OCI-LY7 (cell line): ENCODE measurements around the gene MCHR1. TPM values are rescaled to one million over a fixed set of nuclear protein-coding genes. Genes with fewer than 3 reads are reported as not detected.

Experiments
- BruUV-seq: library from RNA; stranded (reverse); fragments of 400-500 nt; replicated peaks from 2 replicates; lab custom pipeline; 2021; lab: Mats Ljungman, UMichigan
- CTCF ChIA-PET: fragments of 300-600 bp; sonication (Branson Sonifier 250); formaldehyde crosslinking; loops from one replicate; lab custom pipeline; 2022; ENCODE audit warnings: antibody characterized with exemption; ENCODE audit not compliant: unreplicated experiment; lab: Charles Lee
- POLR2A ChIA-PET: fragments of 300-600 bp; sonication (Branson Sonifier 250); formaldehyde crosslinking; loops from one replicate; lab custom pipeline; 2022; ENCODE audit warnings: antibody characterized with exemption; lab: Charles Lee
- DNase-seq: peaks from one replicate; pipeline ENCODE4 v3.0.0-alpha.2; 2015; ENCODE audit warnings: low spot score
- H2AFZ ChIP-seq: fragments of 200-600 bp; sonication (generic), shearing (Covaris generic); 2 replicates; pipeline ENCODE4 v1.6.1; 2014; ENCODE audit warnings: mild to moderate bottlenecking, antibody characterized with exemption, low read length, moderate library complexity
- H3K27ac ChIP-seq: fragments of 200-600 bp; sonication (generic); 2 replicates; pipeline ENCODE4 v1.5.1; 2014; ENCODE audit warnings: mixed run types, low read depth, mild to moderate bottlenecking, moderate library complexity, low read length, inconsistent platforms; ENCODE audit not compliant: poor library complexity, severe bottlenecking
- H3K36me3 ChIP-seq: fragments of 200-600 bp; sonication (generic); 2 replicates; pipeline ENCODE4 v1.6.1; 2014; ENCODE audit warnings: mild to moderate bottlenecking, antibody characterized with exemption, low read length, moderate library complexity, mixed read lengths; ENCODE audit not compliant: insufficient read depth
- H3K4me1 ChIP-seq: fragments of 200-600 bp; sonication (generic); 2 replicates; pipeline ENCODE4 v1.5.1; 2014; ENCODE audit warnings: mild to moderate bottlenecking, low read length; ENCODE audit not compliant: insufficient read depth, poor library complexity, severe bottlenecking
- H3K4me2 ChIP-seq: fragments of 200-600 bp; sonication (generic); 2 replicates; pipeline ENCODE4 v1.6.1; 2014; ENCODE audit warnings: mild to moderate bottlenecking, low read length
- H3K4me3 ChIP-seq: fragments of 200-600 bp; sonication (generic); 2 replicates; pipeline ENCODE4 v1.5.1; 2014; ENCODE audit warnings: mild to moderate bottlenecking, low read depth, low read length; ENCODE audit not compliant: poor library complexity, severe bottlenecking
- H3K79me2 ChIP-seq: fragments of 200-600 bp; sonication (generic); 2 replicates; pipeline ENCODE4 v1.6.1; 2016; ENCODE audit warnings: low read depth, mild to moderate bottlenecking, low read length, moderate library complexity, mixed read lengths; ENCODE audit not compliant: insufficient read depth
- H3K9me2 ChIP-seq: fragments of 200-600 bp; sonication (generic); 2 replicates; pipeline ENCODE4 v1.6.1; 2016; ENCODE audit warnings: mild to moderate bottlenecking, low read length, mixed read lengths; ENCODE audit not compliant: insufficient read depth
- H3K9me3 ChIP-seq: fragments of 200-600 bp; sonication (generic); 2 replicates; pipeline ENCODE4 v1.6.1; 2014; ENCODE audit warnings: mild to moderate bottlenecking, mixed run types, low read length, mixed read lengths
- H4K20me1 ChIP-seq: fragments of 200-600 bp; sonication (generic); 2 replicates; pipeline ENCODE4 v1.6.1; 2014; ENCODE audit warnings: mild to moderate bottlenecking, antibody characterized with exemption, low read length, moderate library complexity, mixed read lengths; ENCODE audit not compliant: insufficient read depth
- EZH2phosphoT487 ChIP-seq: fragments of 200-600 bp; sonication (generic); IDR thresholded peaks from 2 replicates; pipeline ENCODE4 v1.6.1; 2018; ENCODE audit warnings: low read depth, borderline replicate concordance, mild to moderate bottlenecking, mixed run types, antibody characterized with exemption, low read length, moderate library complexity, mixed read lengths
- intact Hi-C: fragments of 100-400 bp; cut with micrococcal nuclease; formaldehyde crosslinking; loops from one replicate; pipeline ENCODE4 v1.10.0; 2022; ENCODE audit not compliant: unreplicated experiment
- total RNA-seq, 2 experiments: library from RNA; depleted of rRNA in 1 of 2; stranded (reverse); fragments of >200 nt in 1 of 2; shearing (Covaris generic) in 1 of 2; gene quantifications; 2 replicates each; pipeline ENCODE4 v1.2.3, GENCODE V29; 2014 to 2022
- TF ChIP-seq, protein P1 (sequence below): fragments of 200-600 bp; sonication (generic); conservative IDR thresholded peaks from 2 replicates; pipeline ENCODE4 v1.5.1; 2014; ENCODE audit warnings: mild to moderate bottlenecking, antibody characterized with exemption, low read length, moderate library complexity, mixed read lengths

Gene MCHR1
- total RNA-seq, 2 experiments from 2014 or later = not detected

- no peaks in the 10 kb centered on the region for H3K9me2 ChIP-seq
- H3K79me2 ChIP-seq = no peaks in the 10 kb centered on the region
- H3K4me1 ChIP-seq = peaks cover 33% of the 10 kb centered on the region
- no peak for DNase-seq
- peak overlapping the region; percentile 89 for H2AFZ ChIP-seq
- H3K4me3 ChIP-seq = no peak overlapping the region
- intact Hi-C loops = loop anchor here (1.0 to 10.0 kb wide), 3 partner anchors 120 to 271 kb away; partner anchors contain the start of gene SGSM3
- H3K4me2 ChIP-seq = peak overlapping the region; percentile 59
- no peaks in the 10 kb centered on the region for H3K36me3 ChIP-seq
- no peak overlapping the region for H3K27ac ChIP-seq
- ChIA-PET POLR2A (interaction anchor here (0.5 to 1.2 kb wide), 5 partner anchors 24 to 258 kb away, joined by 3 to 11 read pairs (median 3); no protein-coding TSS in a partner anchor), CTCF (interaction anchor here (0.6 to 2.0 kb wide), 4 partner anchors 9 to 139 kb away, joined by 3 to 8 read pairs (median 5); partner anchors contain the start of gene MRTFA)
- no TSS peak for BruUV-seq
- no peaks in the 10 kb centered on the region for H4K20me1 ChIP-seq
- no peaks in the 10 kb centered on the region for H3K9me3 ChIP-seq
- TF ChIP-seq, protein P1, sequence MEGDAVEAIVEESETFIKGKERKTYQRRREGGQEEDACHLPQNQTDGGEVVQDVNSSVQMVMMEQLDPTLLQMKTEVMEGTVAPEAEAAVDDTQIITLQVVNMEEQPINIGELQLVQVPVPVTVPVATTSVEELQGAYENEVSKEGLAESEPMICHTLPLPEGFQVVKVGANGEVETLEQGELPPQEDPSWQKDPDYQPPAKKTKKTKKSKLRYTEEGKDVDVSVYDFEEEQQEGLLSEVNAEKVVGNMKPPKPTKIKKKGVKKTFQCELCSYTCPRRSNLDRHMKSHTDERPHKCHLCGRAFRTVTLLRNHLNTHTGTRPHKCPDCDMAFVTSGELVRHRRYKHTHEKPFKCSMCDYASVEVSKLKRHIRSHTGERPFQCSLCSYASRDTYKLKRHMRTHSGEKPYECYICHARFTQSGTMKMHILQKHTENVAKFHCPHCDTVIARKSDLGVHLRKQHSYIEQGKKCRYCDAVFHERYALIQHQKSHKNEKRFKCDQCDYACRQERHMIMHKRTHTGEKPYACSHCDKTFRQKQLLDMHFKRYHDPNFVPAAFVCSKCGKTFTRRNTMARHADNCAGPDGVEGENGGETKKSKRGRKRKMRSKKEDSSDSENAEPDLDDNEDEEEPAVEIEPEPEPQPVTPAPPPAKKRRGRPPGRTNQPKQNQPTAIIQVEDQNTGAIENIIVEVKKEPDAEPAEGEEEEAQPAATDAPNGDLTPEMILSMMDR = no peak
- no peak for TF ChIP-seq EZH2phosphoT487
These were observed 33.6 kb upstream of the MCHR1 start for GRCh38 chr22:40645579-40646197.

GRCh38 chr22:40648386-40648785, 30.9 kb upstream of the MCHR1 start:
- Histone ChIP-seq H3K27ac (no peak overlapping the region), H3K36me3 (no peaks in the 10 kb centered on the region), H3K4me1 (peaks cover 48% of the 10 kb centered on the region), H2AFZ (peak overlapping the region; percentile 66; the same call in 1 of the 2 replicates), H3K9me3 (no peaks in the 10 kb centered on the region), H3K79me2 (peaks cover 5% of the 10 kb centered on the region; the same call in 1 of the 2 replicates), H3K9me2 (no peaks in the 10 kb centered on the region), H3K4me3 (no peak overlapping the region), H4K20me1 (no peaks in the 10 kb centered on the region), H3K4me2 (peak overlapping the region; percentile 33; the same call in 1 of the 2 replicates)
- ChIA-PET POLR2A (no interaction called here), CTCF (no interaction called here)
- intact Hi-C loops = loop anchor here (10.0 kb wide), 1 partner anchor 274 kb away; the partner anchor contains the start of gene SGSM3
- peak; percentile 41 for DNase-seq
- TF ChIP-seq EZH2phosphoT487 = no peak
- TF ChIP-seq, protein P1 = no peak
- no TSS peak for BruUV-seq

GRCh38 chr22:40651057-40651456, 28.2 kb upstream of the MCHR1 start:
- peaks cover 39% of the 10 kb centered on the region for H3K4me1 ChIP-seq
- peaks cover 5% of the 10 kb centered on the region; the same call in 1 of the 2 replicates for H3K79me2 ChIP-seq
- peak overlapping the region; percentile 54 for H3K27ac ChIP-seq
- TF ChIP-seq, protein P1 = no peak
- H3K9me2 ChIP-seq = no peaks in the 10 kb centered on the region
- H4K20me1 ChIP-seq = no peaks in the 10 kb centered on the region
- DNase-seq = no peak
- POLR2A ChIA-PET = interaction anchor here (0.6 to 1.4 kb wide), 10 partner anchors 14 to 435 kb away, joined by 3 to 6 read pairs (median 4); partner anchors contain the start of gene MRTFA
- CTCF ChIA-PET = interaction anchor here (1.5 to 1.7 kb wide), 2 partner anchors 18 to 127 kb away, joined by 3 to 5 read pairs; no protein-coding TSS in a partner anchor
- H3K4me2 ChIP-seq = peak overlapping the region; percentile 74
- H2AFZ ChIP-seq = peak overlapping the region; percentile 90
- peak overlapping the region; percentile 79 for H3K4me3 ChIP-seq
- H3K36me3 ChIP-seq = no peaks in the 10 kb centered on the region
- intact Hi-C loops = no loop called here
- BruUV-seq = TSS peak; percentile 89
- no peaks in the 10 kb centered on the region for H3K9me3 ChIP-seq
